H9 (cell line): ENCODE data around the gene MRTFB. TPM values are rescaled to one million over a fixed set of nuclear protein-coding genes. Genes with fewer than 3 reads are reported as not detected.

ENCODE experiments used
- DNase-seq: peaks from one replicate; pipeline ENCODE4 v3.0.0-alpha.2; 2017
- H2AFZ ChIP-seq: one replicate; pipeline ENCODE4 v1.6.1; 2013; ENCODE audit warnings: mild to moderate bottlenecking, low read length, control low read depth, moderate library complexity
- H2AK5ac ChIP-seq: 2 replicates; pipeline ENCODE4 v1.6.1; 2013; ENCODE audit warnings: low read length, control low read depth, mixed read lengths; ENCODE audit not compliant: insufficient read length
- H2BK120ac ChIP-seq: one replicate; pipeline ENCODE4 v1.6.1; 2013; ENCODE audit warnings: low read depth, mild to moderate bottlenecking, low read length, control low read depth, inconsistent platforms; ENCODE audit not compliant: poor library complexity, severe bottlenecking
- H2BK12ac ChIP-seq: 2 replicates; pipeline ENCODE4 v1.6.1; 2013; ENCODE audit warnings: low read length, control low read depth, mixed read lengths, low read depth; ENCODE audit not compliant: insufficient read length
- H2BK15ac ChIP-seq: 2 replicates; pipeline ENCODE4 v1.6.1; 2013; ENCODE audit warnings: low read depth, low read length, control low read depth
- H2BK20ac ChIP-seq: one replicate; pipeline ENCODE4 v1.6.1; 2013; ENCODE audit warnings: low read depth, mild to moderate bottlenecking, low read length, control low read depth, inconsistent platforms; ENCODE audit not compliant: poor library complexity, severe bottlenecking
- H2BK5ac ChIP-seq: 2 replicates; pipeline ENCODE4 v1.6.1; 2013; ENCODE audit warnings: low read length, control low read depth, mixed read lengths; ENCODE audit not compliant: insufficient read length
- H3K14ac ChIP-seq: 2 replicates; pipeline ENCODE4 v1.6.1; 2013; ENCODE audit warnings: low read length, control low read depth; ENCODE audit not compliant: insufficient read depth
- H3K18ac ChIP-seq: 2 replicates; pipeline ENCODE4 v1.6.1; 2013; ENCODE audit warnings: low read depth, mild to moderate bottlenecking, mixed read lengths, low read length, control low read depth; ENCODE audit not compliant: insufficient read length
- H3K23ac ChIP-seq: 2 replicates; pipeline ENCODE4 v1.6.1; 2013; ENCODE audit warnings: low read length, control low read depth, mixed read lengths, low read depth; ENCODE audit not compliant: insufficient read length
- H3K23me2 ChIP-seq: 2 replicates; pipeline ENCODE4 v1.6.1; 2013; ENCODE audit warnings: low read depth, mild to moderate bottlenecking, mixed read lengths, low read length, control low read depth; ENCODE audit not compliant: insufficient read length, poor library complexity, severe bottlenecking
- H3K27ac ChIP-seq: 2 replicates; pipeline ENCODE4 v1.5.1; 2013; ENCODE audit warnings: low read length, control low read depth, mixed read lengths, low read depth; ENCODE audit not compliant: insufficient read length
- H3K27me3 ChIP-seq: 2 replicates; pipeline ENCODE4 v1.6.1; 2013; ENCODE audit warnings: low read length, control low read depth, inconsistent platforms; ENCODE audit not compliant: insufficient read depth
- H3K4ac ChIP-seq: 2 replicates; pipeline ENCODE4 v1.6.1; 2013; ENCODE audit warnings: low read depth, mild to moderate bottlenecking, control low read depth, inconsistent platforms, low read length, moderate library complexity
- H3K4me1 ChIP-seq: 2 replicates; pipeline ENCODE4 v1.6.1; 2013; ENCODE audit warnings: low read length, control low read depth, inconsistent platforms; ENCODE audit not compliant: insufficient read depth
- H3K4me2 ChIP-seq: 2 replicates; pipeline ENCODE4 v1.6.1; 2013; ENCODE audit warnings: low read length, control low read depth, mixed read lengths; ENCODE audit not compliant: insufficient read length, insufficient read depth
- H3K56ac ChIP-seq: 2 replicates; pipeline ENCODE4 v1.6.1; 2013; ENCODE audit warnings: low read depth, mild to moderate bottlenecking, mixed read lengths, low read length, control low read depth; ENCODE audit not compliant: insufficient read length
- H3K79me1 ChIP-seq: 2 replicates; pipeline ENCODE4 v1.6.1; 2013; ENCODE audit warnings: low read depth, mild to moderate bottlenecking, moderate library complexity, low read length, control low read depth, inconsistent platforms; ENCODE audit not compliant: insufficient read depth, poor library complexity, severe bottlenecking
- H3K79me2 ChIP-seq: 2 replicates; pipeline ENCODE4 v1.6.1; 2013; ENCODE audit warnings: low read length, control low read depth, inconsistent platforms; ENCODE audit not compliant: insufficient read depth
- H3K9ac ChIP-seq: 2 replicates; pipeline ENCODE4 v1.6.1; 2013; ENCODE audit warnings: low read length, control low read depth, mixed read lengths; ENCODE audit not compliant: insufficient read length; ENCODE audit errors: extremely low read depth
- H3K9me3 ChIP-seq: one replicate; pipeline ENCODE4 v1.6.1; 2013; ENCODE audit warnings: low read depth, low read length, inconsistent platforms; ENCODE audit not compliant: control insufficient read depth
- H3T11ph ChIP-seq: one replicate; pipeline ENCODE4 v1.6.1; 2013; ENCODE audit warnings: mild to moderate bottlenecking, low read length, control low read depth, inconsistent platforms
- H4K20me1 ChIP-seq: one replicate; pipeline ENCODE4 v1.6.1; 2013; ENCODE audit not compliant: control insufficient read depth, insufficient read length, insufficient read depth
- H4K5ac ChIP-seq: 2 replicates; pipeline ENCODE4 v1.6.1; 2013; ENCODE audit warnings: low read depth, mild to moderate bottlenecking, mixed read lengths, low read length, control low read depth; ENCODE audit not compliant: insufficient read length
- H4K8ac ChIP-seq: replicated peaks from 2 replicates; pipeline ENCODE4 v1.6.1; 2013; ENCODE audit warnings: low read length, control low read depth, mixed read lengths, low read depth; ENCODE audit not compliant: insufficient read length
- H4K91ac ChIP-seq: 2 replicates; pipeline ENCODE4 v1.6.1; 2013; ENCODE audit warnings: low read depth, mild to moderate bottlenecking, moderate library complexity, mixed read lengths, low read length, control low read depth; ENCODE audit not compliant: insufficient read length
- H3K27ac Mint-ChIP-seq, 3 experiments: 2 replicates in 2 of 3; 3 replicates in 1 of 3; pipeline ENCODE4 v1.8.0; 2020 to 2021; ENCODE audit warnings: mixed read lengths in 3 of 3, mild to moderate bottlenecking in 1 of 3, moderate library complexity in 1 of 3
- H3K27me3 Mint-ChIP-seq: 2 replicates; pipeline ENCODE4 v1.8.0; 2021; ENCODE audit warnings: low read depth, mild to moderate bottlenecking, moderate library complexity, mixed read lengths
- H3K36me3 Mint-ChIP-seq, 3 experiments: 2 replicates in 2 of 3; 3 replicates in 1 of 3; pipeline ENCODE4 v1.8.0; 2020 to 2021; ENCODE audit warnings: low read depth in 3 of 3, mixed read lengths in 3 of 3; ENCODE audit not compliant: insufficient read depth in 1 of 3
- H3K4me1 Mint-ChIP-seq, 2 experiments: 2 replicates each; pipeline ENCODE4 v1.8.0; 2020; ENCODE audit warnings: mixed read lengths in 2 of 2
- H3K4me3 Mint-ChIP-seq, 2 experiments: 2 replicates in 1 of 2; 3 replicates in 1 of 2; pipeline ENCODE4 v1.8.0; 2020 to 2021; ENCODE audit warnings: mild to moderate bottlenecking in 2 of 2, mixed read lengths in 2 of 2, moderate library complexity in 1 of 2
- H3K9me3 Mint-ChIP-seq, 2 experiments: 2 replicates in 1 of 2; 3 replicates in 1 of 2; pipeline ENCODE4 v1.8.0; 2020; ENCODE audit warnings: mild to moderate bottlenecking in 2 of 2, mixed read lengths in 2 of 2, moderate library complexity in 1 of 2
- CTCF ChIP-seq: fragments of 200-600 bp; sonication (generic); conservative IDR thresholded peaks from 3 replicates; pipeline ENCODE4 v1.8.0; 2021; ENCODE audit warnings: antibody characterized with exemption, mild to moderate bottlenecking
- WGBS: extraction: QIAGEN DNeasy Blood & Tissue Kit; methylation state at CpG from one replicate; pipeline ENCODE4 v1.1.7; 2013; ENCODE audit warnings: missing lambda C conversion rate, low lambda C conversion rate, mixed read lengths; ENCODE audit not compliant: insufficient read length; ENCODE audit errors: extremely low coverage; 5-methylcytosine and 5-hydroxymethylcytosine counted together
- total RNA-seq: library from RNA; stranded (reverse); gene quantifications from 2 replicates; pipeline ENCODE4 v1.2.1, GENCODE V29; 2021

MRTFB gene
- total RNA-seq, 1 experiment from 2014 or later, result 29.9 TPM

GRCh38 chr16:14095883-14096551 lies 24.9 kb downstream of the MRTFB start:
- Histone ChIP-seq H3K18ac (no peak overlapping the region), H3K4me2 (no peak overlapping the region), H2BK20ac (no peak overlapping the region), H3K79me2 (no peaks in the 10 kb centered on the region; the same call in 1 of the 2 replicates), H4K8ac (no peak overlapping the region), H3K9me3 (no peaks in the 10 kb centered on the region), H3K27ac (no peak overlapping the region), H3K4ac (no peak overlapping the region), H4K20me1 (no peaks in the 10 kb centered on the region), H2BK15ac (no peak overlapping the region), H4K91ac (no peak overlapping the region), H4K5ac (no peak overlapping the region), H3K23me2 (no peaks in the 10 kb centered on the region), H3K79me1 (peaks cover 3% of the 10 kb centered on the region), H3K27me3 (no peaks in the 10 kb centered on the region), H3K4me1 (0 out of 2 replicates have a peak, but pooled peaks cover 2% of the 10 kb centered on the region), H2BK12ac (no peak overlapping the region), H2AFZ (no peak overlapping the region), H3K56ac (no peak overlapping the region), H2AK5ac (no peak overlapping the region), H3K23ac (no peak overlapping the region), H3K14ac (no peak overlapping the region), H2BK5ac (no peak overlapping the region), H2BK120ac (no peak overlapping the region), H3T11ph (no peak overlapping the region), H3K9ac (no peak overlapping the region)
- no CpG with 5 or more reads among the region's 9 CpGs for WGBS
- H3K27me3 Mint-ChIP-seq, result no peaks in the 10 kb centered on the region
- TF ChIP-seq CTCF, result no peak
- H3K4me1 Mint-ChIP-seq, result peaks cover 22 to 32% of the 10 kb centered on the region in 2 experiments
- H3K27ac Mint-ChIP-seq, result peak overlapping the region in 1 of 3 experiments; percentile 46; a peak in 1 of 7 replicates
- H3K4me3 Mint-ChIP-seq, result no peak overlapping the region
- no peak for DNase-seq
- H3K36me3 Mint-ChIP-seq, result peaks cover 0 to 1% (median 1%) of the 10 kb centered on the region in 3 experiments; a peak in 1 of 7 replicates
- peaks cover 0 to 2% of the 10 kb centered on the region in 2 experiments; a peak in 1 of 5 replicates for H3K9me3 Mint-ChIP-seq
